ENCODE results near the gene CTNND2.

Gene CTNND2

GRCh38 chr5:10977011-10977410, 927.2 kb downstream of the CTNND2 start:
- Histone ChIP-seq H4K8ac (ENCODE audit: low read length) (no peak overlapping the region), H3K4ac (ENCODE audit: low read depth in 1 of 2, low read length in 2 of 2) (no peak overlapping the region), H3K79me1 (replicated peaks; ENCODE audit: low read length, poor library complexity, severe bottlenecking) (no peaks in the 10 kb centered on the region), H3K23ac (ENCODE audit: low read length in 2 of 2) (no peak overlapping the region), H2BK120ac (ENCODE audit: low read depth, low read length) (no peak overlapping the region), H2AK5ac (ENCODE audit: low read length, severe bottlenecking) (no peak overlapping the region), H3K9ac (ENCODE audit: low read length) (no peak overlapping the region), H3K27ac (ENCODE audit: low read length, poor library complexity, severe bottlenecking) (no peak overlapping the region), H3K4me3 (ENCODE audit: insufficient read depth in 1 of 2, low read depth in 1 of 2, low read length in 2 of 2) (no peak overlapping the region), H2BK5ac (ENCODE audit: low read depth, low read length, poor library complexity, severe bottlenecking) (no peak overlapping the region), H3K4me2 (ENCODE audit: low read length, poor library complexity, severe bottlenecking) (no peak overlapping the region), H3K36me3 (ENCODE audit: control insufficient read depth in 1 of 2, insufficient read depth in 2 of 2, low read depth in 1 of 2, low read length in 2 of 2) (no peaks in the 10 kb centered on the region), H4K91ac (ENCODE audit: low read length) (no peak overlapping the region), H3K4me1 (ENCODE audit: control insufficient read depth, insufficient read depth, low read depth, low read length) (no peaks in the 10 kb centered on the region), H3K18ac (ENCODE audit: low read depth in 1 of 2, low read length in 2 of 2) (no peak overlapping the region), H2AFZ (ENCODE audit: low read depth, low read length) (no peak overlapping the region), H3K27me3 (ENCODE audit: control insufficient read depth in 1 of 2, insufficient read depth in 1 of 2, low read length in 2 of 2) (peaks cover 0 to 28% of the 10 kb centered on the region in 2 experiments), H2BK12ac (ENCODE audit: low read length in 2 of 2) (no peak overlapping the region), H3K14ac (ENCODE audit: low read length in 2 of 2) (no peak overlapping the region), H3K9me3 (ENCODE audit: control insufficient read depth, low read length) (no peaks in the 10 kb centered on the region), H2BK15ac (ENCODE audit: low read depth, poor library complexity, severe bottlenecking) (no peak overlapping the region)
- 86% methylated on average over 5 of the region's 5 CpGs for WGBS
- DNase-seq: no peak

GRCh38 chr5:10975945-10976344, 928.3 kb downstream of the CTNND2 start:
- 66% methylated on average over 4 of the region's 4 CpGs for WGBS
- no peaks in the 10 kb centered on the region for H3K9me3 ChIP-seq (ENCODE audit: control insufficient read depth, low read length)
- no peak overlapping the region for H2AFZ ChIP-seq (ENCODE audit: low read depth, low read length)
- H3K36me3 ChIP-seq (ENCODE audit: control insufficient read depth in 1 of 2, insufficient read depth in 2 of 2, low read depth in 1 of 2, low read length in 2 of 2): no peaks in the 10 kb centered on the region
- no peak overlapping the region for H3K23ac ChIP-seq (ENCODE audit: low read length in 2 of 2)
- no peak overlapping the region for H3K18ac ChIP-seq (ENCODE audit: low read depth in 1 of 2, low read length in 2 of 2)
- no peak overlapping the region for H3K4me3 ChIP-seq (ENCODE audit: insufficient read depth in 1 of 2, low read depth in 1 of 2, low read length in 2 of 2)
- no peak overlapping the region for H3K27ac ChIP-seq (ENCODE audit: low read length, poor library complexity, severe bottlenecking)
- no peak overlapping the region for H2BK5ac ChIP-seq (ENCODE audit: low read depth, low read length, poor library complexity, severe bottlenecking)
- no peak overlapping the region for H3K14ac ChIP-seq (ENCODE audit: low read length in 2 of 2)
- no peaks in the 10 kb centered on the region for H3K4me1 ChIP-seq (ENCODE audit: control insufficient read depth, insufficient read depth, low read depth, low read length)
- H2AK5ac ChIP-seq (ENCODE audit: low read length, severe bottlenecking): no peak overlapping the region
- H3K79me1 ChIP-seq (replicated peaks; ENCODE audit: low read length, poor library complexity, severe bottlenecking): no peaks in the 10 kb centered on the region
- H3K27me3 ChIP-seq (ENCODE audit: control insufficient read depth in 1 of 2, insufficient read depth in 1 of 2, low read length in 2 of 2): peaks cover 0 to 33% of the 10 kb centered on the region in 2 experiments
- peak; percentile 13 for DNase-seq
- H2BK12ac ChIP-seq (ENCODE audit: low read length in 2 of 2): no peak overlapping the region
- no peak overlapping the region for H3K4ac ChIP-seq (ENCODE audit: low read depth in 1 of 2, low read length in 2 of 2)
- no peak overlapping the region for H3K4me2 ChIP-seq (ENCODE audit: low read length, poor library complexity, severe bottlenecking)
- H2BK15ac ChIP-seq (ENCODE audit: low read depth, poor library complexity, severe bottlenecking): no peak overlapping the region
- H4K91ac ChIP-seq (ENCODE audit: low read length): no peak overlapping the region
- no peak overlapping the region for H2BK120ac ChIP-seq (ENCODE audit: low read depth, low read length)
- no peak overlapping the region for H4K8ac ChIP-seq (ENCODE audit: low read length)
- H3K9ac ChIP-seq (ENCODE audit: low read length): no peak overlapping the region

GRCh38 chr5:10974850-10975249, 929.4 kb downstream of the CTNND2 start:
- H4K91ac ChIP-seq (ENCODE audit: low read length): no peak overlapping the region
- H2BK120ac ChIP-seq (ENCODE audit: low read depth, low read length): no peak overlapping the region
- no peak overlapping the region for H2BK15ac ChIP-seq (ENCODE audit: low read depth, poor library complexity, severe bottlenecking)
- H3K27me3 ChIP-seq (ENCODE audit: control insufficient read depth in 1 of 2, insufficient read depth in 1 of 2, low read length in 2 of 2): peaks cover 4 to 34% of the 10 kb centered on the region in 2 experiments
- no peak overlapping the region for H3K14ac ChIP-seq (ENCODE audit: low read length in 2 of 2)
- H3K4me2 ChIP-seq (ENCODE audit: low read length, poor library complexity, severe bottlenecking): no peak overlapping the region
- no peak overlapping the region for H2BK5ac ChIP-seq (ENCODE audit: low read depth, low read length, poor library complexity, severe bottlenecking)
- no peak overlapping the region for H2BK12ac ChIP-seq (ENCODE audit: low read length in 2 of 2)
- H3K79me1 ChIP-seq (replicated peaks; ENCODE audit: low read length, poor library complexity, severe bottlenecking): no peaks in the 10 kb centered on the region
- DNase-seq: no peak
- H3K4me3 ChIP-seq (ENCODE audit: insufficient read depth in 1 of 2, low read depth in 1 of 2, low read length in 2 of 2): no peak overlapping the region
- WGBS: 77% methylated on average over 2 of the region's 2 CpGs
- no peak overlapping the region for H2AK5ac ChIP-seq (ENCODE audit: low read length, severe bottlenecking)
- H2AFZ ChIP-seq (ENCODE audit: low read depth, low read length): no peak overlapping the region
- no peaks in the 10 kb centered on the region for H3K4me1 ChIP-seq (ENCODE audit: control insufficient read depth, insufficient read depth, low read depth, low read length)
- H3K18ac ChIP-seq (ENCODE audit: low read depth in 1 of 2, low read length in 2 of 2): no peak overlapping the region
- no peak overlapping the region for H3K23ac ChIP-seq (ENCODE audit: low read length in 2 of 2)
- H3K27ac ChIP-seq (ENCODE audit: low read length, poor library complexity, severe bottlenecking): no peak overlapping the region
- H3K9ac ChIP-seq (ENCODE audit: low read length): no peak overlapping the region
- H3K9me3 ChIP-seq (ENCODE audit: control insufficient read depth, low read length): no peaks in the 10 kb centered on the region
- no peak overlapping the region for H3K4ac ChIP-seq (ENCODE audit: low read depth in 1 of 2, low read length in 2 of 2)
- no peaks in the 10 kb centered on the region for H3K36me3 ChIP-seq (ENCODE audit: control insufficient read depth in 1 of 2, insufficient read depth in 2 of 2, low read depth in 1 of 2, low read length in 2 of 2)
- no peak overlapping the region for H4K8ac ChIP-seq (ENCODE audit: low read length)

- Histone ChIP-seq H3K27me3 (ENCODE audit: control insufficient read depth in 1 of 2, insufficient read depth in 1 of 2, low read length in 2 of 2) (peaks cover 7 to 37% of the 10 kb centered on the region in 2 experiments), H3K9ac (ENCODE audit: low read length) (no peak overlapping the region), H2BK12ac (ENCODE audit: low read length in 2 of 2) (no peak overlapping the region), H2BK5ac (ENCODE audit: low read depth, low read length, poor library complexity, severe bottlenecking) (no peak overlapping the region), H3K14ac (ENCODE audit: low read length in 2 of 2) (no peak overlapping the region), H3K36me3 (ENCODE audit: control insufficient read depth in 1 of 2, insufficient read depth in 2 of 2, low read depth in 1 of 2, low read length in 2 of 2) (no peaks in the 10 kb centered on the region), H3K18ac (ENCODE audit: low read depth in 1 of 2, low read length in 2 of 2) (no peak overlapping the region), H3K4me2 (ENCODE audit: low read length, poor library complexity, severe bottlenecking) (no peak overlapping the region), H2BK120ac (ENCODE audit: low read depth, low read length) (no peak overlapping the region), H3K23ac (ENCODE audit: low read length in 2 of 2) (no peak overlapping the region), H4K8ac (ENCODE audit: low read length) (no peak overlapping the region), H4K91ac (ENCODE audit: low read length) (no peak overlapping the region), H3K9me3 (ENCODE audit: control insufficient read depth, low read length) (no peaks in the 10 kb centered on the region), H2AFZ (ENCODE audit: low read depth, low read length) (no peak overlapping the region), H3K27ac (ENCODE audit: low read length, poor library complexity, severe bottlenecking) (no peak overlapping the region), H2AK5ac (ENCODE audit: low read length, severe bottlenecking) (no peak overlapping the region), H2BK15ac (ENCODE audit: low read depth, poor library complexity, severe bottlenecking) (no peak overlapping the region), H3K79me1 (replicated peaks; ENCODE audit: low read length, poor library complexity, severe bottlenecking) (no peaks in the 10 kb centered on the region), H3K4me3 (ENCODE audit: insufficient read depth in 1 of 2, low read depth in 1 of 2, low read length in 2 of 2) (no peak overlapping the region), H3K4me1 (ENCODE audit: control insufficient read depth, insufficient read depth, low read depth, low read length) (no peaks in the 10 kb centered on the region), H3K4ac (ENCODE audit: low read depth in 1 of 2, low read length in 2 of 2) (no peak overlapping the region)
- no peak for DNase-seq
- WGBS: 93% methylated on average over 14 of the region's 14 CpGs
Observed at GRCh38 chr5:10973316-10973715, 930.9 kb downstream of the CTNND2 start.
